ENCODE results near the gene SPIN1. TPM values are rescaled to one million over a fixed set of nuclear protein-coding genes. Genes with fewer than 3 reads are reported as not detected.

The SPIN1 gene
- total and polyA plus RNA-seq, 2 experiments from 2014 or later, result 49.0 to 158 TPM

GRCh38 chr9:88503081-88503844 is 115.0 kb downstream of the SPIN1 start:
- H2AFZ ChIP-seq, result peak overlapping the region; percentile 82
- H3K4me1 Mint-ChIP-seq, result peaks cover 9% of the 10 kb centered on the region
- TF ChIP-seq NANOG (IDR thresholded peaks at IDR 0.05; ENCODE audit: borderline replicate concordance) (no peak), EZH2phosphoT487 (IDR thresholded peaks at IDR 0.05; ENCODE audit: unreplicated experiment) (no peak), JUNB (IDR thresholded peaks at IDR 0.05; ENCODE audit: unreplicated experiment) (no peak), REST (IDR thresholded peaks at IDR 0.05; ENCODE audit: unreplicated experiment) (no peak), CREB1 (CRISPR knock-in tag; IDR thresholded peaks at IDR 0.05; ENCODE audit: low read depth) (no peak), CTCF (conservative IDR thresholded peaks at IDR 0.05; ENCODE audit: low read depth in 2 of 2) (no peak), STAT1 (IDR thresholded peaks at IDR 0.05; ENCODE audit: unreplicated experiment) (no peak), ZNF462 (CRISPR knock-in tag; IDR thresholded peaks at IDR 0.05) (no peak), ETS1 (IDR thresholded peaks at IDR 0.05) (no peak), EZH2 (IDR thresholded peaks at IDR 0.05; ENCODE audit: low read depth, unreplicated experiment) (no peak), POLR2AphosphoS5 (IDR thresholded peaks at IDR 0.05; ENCODE audit: low read depth) (no peak), ZNF331 (CRISPR knock-in tag; IDR thresholded peaks at IDR 0.05; ENCODE audit: low read depth) (no peak), ZNF114 (CRISPR knock-in tag; IDR thresholded peaks at IDR 0.05) (no peak)
- H3K4me3 Mint-ChIP-seq, result no peak overlapping the region
- no peak overlapping the region for H3K4me3 ChIP-seq
- H3F3A ChIP-seq (replicated peaks; ENCODE audit: low read depth), result no peaks in the 10 kb centered on the region
- no peaks in the 10 kb centered on the region for H4K20me1 ChIP-seq (replicated peaks; ENCODE audit: insufficient read depth)
- no peaks in the 10 kb centered on the region for H3K36me3 ChIP-seq (ENCODE audit: insufficient read depth)
- DNase-seq (ENCODE audit: low spot score), result no peak
- 0 out of 2 replicates have a peak, but pooled peaks cover 3% of the 10 kb centered on the region for H3K4me1 ChIP-seq (ENCODE audit: insufficient read depth)
- no peaks in the 10 kb centered on the region for H3K9me2 ChIP-seq (ENCODE audit: insufficient read depth)
- H3K36me3 Mint-ChIP-seq (ENCODE audit: low read depth), result 0 out of 3 replicates have a peak, but pooled peaks cover 3% of the 10 kb centered on the region
- no peaks in the 10 kb centered on the region for H3K27me3 ChIP-seq (ENCODE audit: insufficient read depth)
- 0 out of 3 replicates have a peak, but pooled peaks cover 3% of the 10 kb centered on the region for H3K9me3 Mint-ChIP-seq
- peaks cover 2% of the 10 kb centered on the region for H3K27me3 Mint-ChIP-seq (ENCODE audit: insufficient read depth, low read depth, poor library complexity)
- no peak for ATAC-seq
- no peaks in the 10 kb centered on the region for H3K79me2 ChIP-seq (replicated peaks; ENCODE audit: insufficient read depth)
- no peak overlapping the region for H3K4me2 ChIP-seq
- H3K27ac Mint-ChIP-seq, result no peak overlapping the region; the same call in 1 of the 2 replicates
- no peak overlapping the region for H3K27ac ChIP-seq (ENCODE audit: low read depth)
